HG03354 (cell line): ENCODE measurements around the gene TAS1R2.
"Not testable (repeated sequence)": the region's sequence is repeated elsewhere in the genome, so short reads cannot be mapped to it uniquely, and the experiment has no call there.

Experiments used
- ATAC-seq: cut with Tn5 transposase; IDR thresholded peaks from one replicate; pipeline ENCODE4 v1.9.1; 2021; ENCODE audit warnings: mild to moderate bottlenecking; ENCODE audit not compliant: unreplicated experiment, poor library complexity, severe bottlenecking

Gene TAS1R2

DNA sequence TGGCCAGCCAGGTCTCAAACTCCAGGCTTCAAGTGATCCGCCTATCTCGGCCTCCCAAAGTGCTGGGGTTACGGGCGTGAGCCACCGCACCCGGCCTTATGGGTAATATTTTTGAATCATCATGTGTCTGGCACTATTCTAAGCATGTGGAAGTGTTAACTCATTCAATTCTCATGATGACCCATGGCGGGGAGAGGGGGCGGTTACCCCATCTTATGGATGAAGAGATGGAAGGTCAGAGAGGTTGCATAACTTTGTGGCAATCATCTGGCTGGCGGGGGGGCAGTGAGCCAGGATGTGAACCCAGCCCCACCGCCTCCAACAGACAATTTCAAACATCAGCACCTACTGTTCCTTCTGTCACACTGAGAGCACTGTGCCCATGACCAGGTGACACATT is 11.5 kb upstream of the TAS1R2 start:
- ATAC-seq: no peak

DNA sequence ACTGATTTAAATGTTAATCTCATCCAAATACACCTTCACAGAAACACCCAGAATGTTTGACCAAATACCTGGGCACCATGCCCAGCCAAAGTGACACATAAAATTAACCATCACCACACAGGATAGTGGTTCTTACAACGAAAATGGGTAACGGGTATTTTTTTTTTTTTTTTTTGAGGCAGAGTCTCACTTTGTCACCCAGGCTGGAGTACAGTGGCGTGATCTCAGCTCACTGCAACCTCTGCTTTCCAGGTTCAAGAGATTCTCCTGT is 11.1 kb upstream of the TAS1R2 start:
- not testable (repeated sequence) for ATAC-seq

DNA sequence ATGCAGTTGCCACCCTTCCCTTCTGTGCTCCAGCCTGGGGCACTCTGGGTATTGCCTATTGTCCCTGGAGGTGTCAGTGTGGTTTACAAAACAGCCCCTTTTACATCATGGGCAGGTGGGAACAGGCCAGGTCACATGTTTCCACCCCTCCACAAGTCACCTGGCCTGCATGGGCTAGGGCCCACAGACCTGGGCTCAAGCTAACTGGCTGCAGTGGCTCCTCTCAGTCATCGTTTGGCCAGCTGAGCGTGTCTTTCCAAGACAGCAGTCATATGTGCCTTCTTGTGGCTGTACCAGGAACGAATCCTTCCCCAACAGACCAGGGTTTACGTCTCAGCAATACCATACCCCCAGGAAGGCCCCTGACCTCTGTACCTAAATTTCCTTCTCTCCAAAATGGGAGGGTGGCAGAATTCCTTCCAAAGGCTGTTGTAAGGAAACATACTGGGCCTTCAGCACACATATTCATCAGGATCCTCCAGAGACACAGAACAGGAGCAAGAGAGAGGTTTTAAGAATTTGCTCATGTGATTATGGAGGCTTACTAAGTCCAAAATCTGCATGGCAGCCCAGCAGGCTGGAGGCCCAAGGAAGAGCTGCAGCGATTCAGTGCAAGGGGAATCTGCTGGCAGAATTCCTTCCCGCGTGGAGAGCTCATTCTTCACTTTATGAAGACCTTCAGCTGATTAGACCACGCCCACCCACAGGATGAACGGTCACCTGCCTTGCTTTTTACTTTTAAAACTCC is 10.6 kb upstream of the TAS1R2 start:
- no peak for ATAC-seq

DNA sequence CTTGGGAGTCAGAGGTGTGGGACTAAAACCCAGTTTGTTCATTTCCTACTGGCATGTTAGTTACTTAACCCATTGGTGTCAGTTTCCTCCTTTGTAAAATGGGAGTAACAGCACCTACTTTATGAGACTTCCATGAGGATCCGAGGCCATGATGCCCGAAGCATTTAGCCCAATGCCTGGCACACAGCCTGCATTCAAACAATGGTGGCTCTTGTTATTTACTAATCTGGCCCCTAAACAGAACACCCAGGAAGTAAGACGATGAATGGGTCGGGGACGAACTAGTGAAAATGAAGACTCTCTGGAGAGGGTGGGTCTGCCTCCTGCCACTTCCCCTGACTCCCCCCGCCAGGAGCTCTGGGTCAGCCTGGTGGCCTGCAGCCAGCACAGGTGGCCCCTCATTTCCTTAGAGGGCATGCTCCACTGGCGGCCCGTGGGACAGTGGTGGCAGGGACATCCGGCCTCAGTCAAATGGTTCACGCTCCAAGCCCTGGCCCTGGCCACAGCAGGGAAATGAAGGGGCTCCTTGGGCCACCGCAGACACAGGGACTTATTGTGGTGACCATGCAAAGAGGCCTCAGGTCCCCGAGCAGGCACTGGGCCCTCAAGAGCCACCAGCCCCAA is 9.5 kb upstream of the TAS1R2 start:
- ATAC-seq: no peak

DNA sequence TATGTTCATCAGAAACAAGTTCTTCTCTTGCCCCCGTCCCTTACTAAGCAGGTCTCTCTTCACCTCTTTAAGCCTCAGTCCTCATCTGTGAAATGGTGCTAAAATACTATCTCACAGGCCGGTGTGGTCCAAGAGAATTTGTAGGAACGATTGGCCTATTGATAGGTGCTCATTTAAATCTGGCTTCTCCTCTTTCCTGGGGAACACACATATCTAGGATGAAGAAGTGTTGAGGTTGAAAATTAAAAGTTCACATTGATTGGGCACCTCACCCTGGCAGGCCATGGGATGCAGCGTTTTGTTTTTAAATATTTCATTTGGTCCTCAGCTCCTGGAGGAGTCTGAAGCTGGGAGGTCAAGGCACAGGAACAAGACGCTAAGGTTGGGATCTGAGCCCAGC is 8.9 kb upstream of the TAS1R2 start:
- ATAC-seq: no peak

DNA sequence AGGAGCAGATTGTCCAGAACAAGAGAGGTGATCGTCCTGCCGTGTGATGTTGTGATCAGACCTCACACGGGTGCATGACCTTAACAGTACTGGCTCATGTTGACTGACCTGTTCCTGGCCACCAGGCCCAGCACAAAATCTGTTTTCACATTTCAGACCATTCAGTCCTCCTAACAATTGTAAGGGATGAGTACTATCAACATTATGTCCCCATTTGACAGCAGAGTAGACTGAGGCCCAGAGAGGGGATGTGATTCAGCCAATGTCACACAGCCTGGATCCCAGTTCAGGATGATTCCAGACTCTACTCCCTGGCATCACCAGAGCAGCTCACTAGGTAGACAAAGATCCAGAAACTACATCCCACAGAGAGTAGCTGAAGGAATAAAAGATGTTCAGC is 7.4 kb upstream of the TAS1R2 start:
- no peak for ATAC-seq

DNA sequence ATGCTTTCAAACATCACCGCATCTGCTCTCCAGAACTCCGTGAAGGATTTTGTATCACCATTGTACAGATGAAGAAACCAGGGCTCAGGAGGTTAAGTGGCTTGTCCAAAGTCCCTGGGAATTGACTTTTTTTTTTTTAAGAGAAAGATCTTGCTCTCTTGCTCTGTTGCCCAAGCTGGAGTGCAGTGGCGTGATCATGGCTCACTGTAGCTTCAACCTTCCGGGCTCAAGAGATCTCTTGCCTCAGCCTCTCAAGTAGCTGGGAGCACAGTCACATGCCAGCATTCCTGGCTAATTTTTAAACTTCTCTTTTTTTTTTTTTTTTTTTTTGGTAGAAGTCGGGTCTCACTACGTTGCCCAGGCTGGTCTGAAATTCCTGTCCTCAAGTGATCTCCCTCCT is 6.9 kb upstream of the TAS1R2 start:
- no peak for ATAC-seq

DNA sequence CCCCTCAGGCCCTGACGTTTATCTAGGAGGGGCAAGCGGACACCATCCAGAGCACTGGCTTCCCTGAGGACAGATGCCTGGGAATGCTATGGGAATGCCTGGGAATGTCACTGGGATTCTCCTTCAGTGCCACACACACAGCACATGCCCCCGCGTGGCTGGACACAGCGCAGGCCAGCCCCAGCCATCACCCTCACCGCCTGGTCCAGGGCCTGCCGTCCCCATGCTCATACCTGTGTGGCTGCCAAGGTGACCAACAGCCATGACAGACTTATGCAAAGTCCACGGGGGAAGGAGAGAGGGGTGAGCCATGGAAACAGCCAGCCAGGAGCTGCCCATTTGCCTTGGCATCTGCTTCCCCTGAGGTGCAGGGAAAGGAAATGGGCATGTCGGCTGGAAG is 5.7 kb upstream of the TAS1R2 start:
- no peak for ATAC-seq

DNA sequence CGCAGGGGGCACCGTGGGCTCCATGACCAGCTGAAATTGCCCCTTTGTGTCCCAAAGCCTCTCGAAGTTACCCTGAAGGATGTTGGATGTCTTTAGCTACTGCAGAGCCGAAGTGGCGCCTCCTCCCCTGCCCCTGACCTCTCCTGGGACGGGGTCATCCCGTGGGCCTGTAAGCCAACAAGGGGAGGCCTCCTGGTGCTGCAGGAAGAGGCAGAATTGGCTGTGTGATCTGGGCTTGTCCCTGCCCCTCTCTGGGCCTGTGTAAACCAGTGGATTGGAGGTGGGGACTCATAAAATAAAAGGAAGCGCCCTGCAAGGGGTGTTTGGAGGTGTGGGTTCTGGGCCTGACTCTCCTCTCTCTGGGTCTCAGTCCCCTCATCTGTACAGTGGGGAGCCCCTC is 2.1 kb upstream of the TAS1R2 start:
- no peak for ATAC-seq

DNA sequence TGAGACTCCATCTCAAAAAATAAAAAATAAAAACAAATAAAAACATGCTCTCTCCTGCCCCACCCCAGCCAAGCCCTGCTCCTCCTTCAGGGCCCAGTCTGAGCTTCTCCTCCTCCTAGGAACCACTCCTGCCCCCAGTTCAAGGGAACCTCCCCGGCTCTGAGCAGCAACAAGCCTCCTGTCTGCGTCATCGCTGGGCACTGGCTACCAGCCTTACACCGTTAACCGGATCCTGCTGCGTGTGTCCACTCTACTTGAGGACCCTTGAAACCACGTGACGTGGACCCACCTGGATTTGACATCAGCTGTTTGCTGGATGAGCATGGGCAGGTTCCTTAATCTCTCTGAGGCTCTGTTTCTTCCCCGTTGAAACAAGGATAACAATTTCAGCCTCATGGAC is 1.6 kb upstream of the TAS1R2 start:
- no peak for ATAC-seq

DNA sequence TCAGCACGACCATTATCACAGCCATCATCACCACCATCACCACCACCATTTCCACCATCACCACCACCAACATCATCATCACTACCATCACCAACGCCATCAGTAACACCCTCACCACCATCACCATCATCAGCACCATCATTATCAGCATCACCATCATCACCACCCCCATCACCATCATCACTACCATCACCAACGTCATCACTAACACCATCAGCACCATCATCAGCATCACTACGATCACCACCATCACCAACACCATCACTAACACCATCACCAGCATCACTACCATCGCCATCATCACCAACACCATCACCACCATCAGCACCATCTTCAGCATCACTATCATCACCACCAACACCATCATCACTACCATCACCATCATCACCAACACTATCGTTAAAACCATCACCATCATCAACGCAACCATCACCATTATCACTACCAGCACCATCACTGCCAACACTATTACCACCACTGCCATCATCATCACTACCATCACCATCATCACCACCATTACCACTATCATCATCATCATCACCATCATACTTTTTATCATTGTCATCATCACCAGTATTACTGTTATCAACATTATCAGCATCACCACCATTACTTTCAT is 1.3 kb downstream of the TAS1R2 start:
- ATAC-seq: no peak

DNA sequence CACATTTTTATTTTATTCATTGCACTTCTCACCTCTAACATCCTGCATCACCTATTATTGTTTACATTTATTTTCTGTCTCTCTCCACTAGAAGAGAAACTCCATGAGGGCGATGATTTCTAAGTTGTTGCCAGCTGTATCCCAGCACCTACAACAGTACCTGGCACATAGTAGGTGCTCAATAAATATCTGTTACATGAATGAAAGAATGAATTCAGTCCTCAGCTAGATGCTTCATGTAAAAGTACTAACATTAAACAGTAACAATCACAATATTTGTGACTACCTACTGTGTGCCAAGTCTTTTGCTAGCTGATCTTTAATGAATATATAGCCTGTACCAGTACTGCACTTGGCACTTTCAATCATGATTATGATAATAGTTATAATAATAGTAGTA is 3.0 kb downstream of the TAS1R2 start:
- no peak for ATAC-seq

DNA sequence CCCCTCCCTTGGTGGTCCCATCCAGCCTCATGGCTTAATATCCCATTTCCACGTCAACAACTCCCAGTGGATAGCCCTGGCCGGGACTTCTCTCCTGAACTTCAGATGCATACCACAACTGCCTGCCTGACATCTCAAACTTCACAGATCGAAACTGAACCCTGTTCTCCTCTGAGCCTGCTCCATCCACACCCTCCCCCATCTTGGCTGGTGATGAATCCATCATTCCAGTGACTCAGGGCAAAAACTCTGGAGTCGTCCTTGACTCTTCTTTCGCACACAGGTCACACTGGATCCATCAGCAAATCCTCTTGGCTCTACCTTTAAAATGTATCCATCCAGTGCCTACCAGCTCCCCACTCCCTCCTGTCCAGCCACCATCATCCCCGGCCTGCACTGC is 3.9 kb downstream of the TAS1R2 start:
- ATAC-seq: no peak

DNA sequence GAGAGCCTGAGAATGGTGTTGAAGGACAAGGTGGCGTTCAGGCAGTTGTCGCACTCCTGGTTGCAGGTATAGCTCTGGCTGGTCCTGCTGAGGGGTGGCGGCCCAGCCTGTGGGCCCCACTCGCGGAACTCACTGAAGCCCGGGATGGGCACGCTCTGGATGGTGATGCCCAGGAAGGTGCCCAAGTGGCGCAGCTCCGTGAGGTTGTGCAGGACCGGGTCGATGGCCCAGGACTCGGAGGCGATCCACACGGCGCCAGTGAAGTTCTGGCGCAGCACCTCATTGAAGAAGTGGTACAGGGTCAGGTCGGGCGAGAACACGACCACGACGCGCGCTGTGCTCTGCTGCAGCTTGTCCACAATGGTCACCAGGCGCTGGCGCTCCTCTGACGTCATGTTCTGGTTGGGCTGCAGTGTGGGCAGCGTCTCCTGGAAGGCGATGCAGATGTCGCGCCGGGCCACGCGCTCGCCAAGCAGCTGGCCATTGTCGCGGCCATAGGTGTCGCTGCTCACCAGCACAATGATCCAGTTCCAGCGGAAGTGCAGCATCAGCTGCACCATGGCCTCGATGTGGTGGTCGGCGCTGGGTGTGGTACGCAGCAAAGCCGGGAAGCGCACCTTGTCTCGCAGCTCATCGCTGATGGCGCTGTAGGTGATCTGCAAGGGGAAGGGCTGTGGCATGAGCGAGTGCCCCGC is 5.0 kb downstream of the TAS1R2 start:
- ATAC-seq: no peak

DNA sequence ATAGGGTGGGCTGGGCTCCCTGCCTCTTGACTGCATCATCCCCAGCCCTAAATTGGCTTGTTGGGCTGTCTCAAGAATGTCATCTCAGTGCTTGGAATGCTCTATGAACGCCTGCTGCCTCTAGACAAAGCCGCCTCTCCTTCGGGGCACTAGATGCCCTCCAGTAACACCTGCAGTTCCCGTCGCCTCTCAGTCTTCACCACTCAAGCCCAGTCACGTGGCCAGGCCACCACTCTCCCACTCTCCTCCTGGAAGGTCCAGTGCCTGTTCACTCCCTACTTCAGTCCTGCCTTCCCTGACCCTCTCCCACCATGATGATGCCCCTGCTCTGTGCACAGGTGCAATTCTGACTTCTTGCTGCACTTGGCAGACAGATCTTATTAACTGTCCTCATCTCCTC is 7.0 kb downstream of the TAS1R2 start:
- ATAC-seq: no peak

DNA sequence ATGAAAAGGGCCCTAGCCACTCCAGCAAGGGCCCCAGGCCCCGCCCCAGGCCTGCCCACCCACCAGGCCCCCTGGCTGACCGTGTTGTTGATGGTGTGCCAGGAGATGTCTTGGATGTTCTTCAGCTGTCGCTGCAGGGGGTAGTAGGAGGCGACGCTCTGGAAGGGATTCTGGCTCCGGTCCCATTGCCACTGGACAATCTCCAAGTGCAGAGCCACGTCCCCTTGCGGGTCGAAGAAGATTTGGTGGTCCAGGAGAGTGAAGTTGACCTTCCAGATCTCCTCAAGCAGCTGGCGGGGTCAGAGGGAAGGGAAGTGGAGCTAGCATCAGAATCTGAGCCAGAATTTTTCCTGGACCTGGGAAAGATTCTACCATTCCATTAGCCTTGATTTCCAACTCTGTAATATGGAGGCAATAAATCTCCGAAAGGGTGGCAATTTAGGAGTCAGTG is 10.2 kb downstream of the TAS1R2 start:
- ATAC-seq: no peak

DNA sequence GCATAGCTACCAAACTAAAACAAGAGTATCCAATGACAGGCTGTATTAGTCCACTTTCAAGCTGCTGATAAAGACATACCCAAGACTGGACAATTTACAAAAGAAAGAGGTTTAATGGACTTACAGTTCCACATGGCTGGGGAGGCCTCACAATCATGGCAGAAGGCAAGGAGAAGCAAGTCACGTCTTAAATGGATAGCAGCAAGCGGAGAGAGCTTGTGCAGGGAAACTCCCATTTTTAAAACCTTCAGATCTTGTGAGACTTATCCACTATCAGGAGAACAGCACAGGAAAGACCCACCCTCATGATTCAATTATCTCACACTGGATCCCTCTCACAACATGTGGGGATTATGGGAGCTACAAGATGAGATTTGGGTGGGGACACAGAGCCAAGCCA is 11.7 kb downstream of the TAS1R2 start:
- ATAC-seq: not testable (repeated sequence)

DNA sequence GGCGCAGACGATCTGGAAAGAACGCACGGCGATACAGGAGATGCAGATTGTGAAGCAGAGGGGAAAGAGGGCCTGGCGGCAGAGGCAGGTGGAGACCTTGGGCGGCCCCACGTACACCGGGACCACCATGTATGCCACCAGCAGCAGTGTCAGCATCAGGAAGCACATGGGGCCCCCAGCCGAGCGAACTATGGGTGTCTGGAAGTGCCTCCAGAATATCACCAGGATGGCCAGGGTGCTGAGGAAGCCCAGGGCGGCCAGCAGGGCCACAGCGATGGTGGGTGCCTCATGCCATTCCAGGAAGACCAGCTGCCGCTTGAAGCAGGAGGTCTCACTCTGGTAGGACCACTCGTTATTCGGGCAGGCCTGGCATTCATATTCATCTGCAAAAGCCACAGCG is 19.3 kb downstream of the TAS1R2 start:
- ATAC-seq: no peak

DNA sequence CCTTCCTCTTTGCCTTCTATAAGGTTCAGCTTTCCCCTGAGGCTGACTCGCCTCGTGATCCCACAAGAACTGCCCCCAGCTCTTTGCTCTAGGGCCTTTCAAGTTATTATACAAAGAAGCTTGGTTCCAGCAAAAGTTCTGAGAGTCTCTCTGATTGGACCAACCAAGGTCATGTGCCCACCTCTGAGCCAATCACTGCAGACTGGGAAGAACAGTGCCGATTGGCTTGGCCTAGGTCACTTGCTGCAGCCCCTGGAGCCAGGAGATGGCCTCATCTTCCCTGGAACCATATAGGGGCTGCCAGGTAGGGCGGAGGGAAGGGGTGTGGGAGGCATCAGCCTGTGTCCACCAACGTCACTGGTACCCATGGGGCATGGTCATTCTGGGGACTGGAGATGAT is 22.8 kb downstream of the TAS1R2 start:
- no peak for ATAC-seq

DNA sequence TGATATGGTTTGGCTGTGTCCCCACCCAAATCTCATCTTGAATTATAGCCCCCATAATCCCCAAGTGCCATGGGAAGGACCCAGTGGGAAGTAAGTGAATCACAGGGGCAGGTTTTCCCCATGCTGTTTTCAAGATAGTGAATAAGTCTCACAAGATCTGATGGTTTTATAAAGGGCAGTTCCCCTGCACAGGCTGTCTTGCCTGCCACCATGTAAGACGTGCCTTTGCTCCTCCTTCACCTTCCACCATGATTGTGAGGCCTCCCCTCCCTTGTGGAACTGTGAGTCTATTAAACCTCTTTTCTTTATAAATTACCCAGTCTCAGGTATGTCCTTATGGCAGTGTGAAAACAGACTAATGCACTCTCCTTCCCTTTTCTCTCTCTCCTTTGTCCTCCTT is 27.1 kb downstream of the TAS1R2 start:
- not testable (repeated sequence) for ATAC-seq

DNA sequence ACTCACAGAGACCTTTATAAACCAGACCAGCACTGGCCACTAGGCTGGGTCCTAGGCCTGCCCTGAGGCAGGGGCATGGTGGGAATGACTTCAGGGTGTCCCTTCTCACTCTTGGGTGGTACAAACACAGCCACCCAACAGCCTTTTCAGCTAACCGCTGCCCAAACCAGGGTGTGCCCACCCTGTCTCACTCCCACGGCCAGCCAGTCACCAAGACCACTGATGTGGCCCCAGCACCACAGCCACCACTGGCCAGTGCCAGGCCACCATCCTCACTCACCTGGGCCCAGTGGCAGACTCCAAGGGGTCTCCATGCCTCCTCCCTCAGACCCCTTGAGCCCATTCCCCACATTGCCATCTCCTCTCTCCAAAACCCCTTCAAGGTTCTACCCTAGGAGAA is 27.8 kb downstream of the TAS1R2 start:
- no peak for ATAC-seq
